Measurements from ENCODE around the gene PPIL4. TPM values are rescaled to one million over a fixed set of nuclear protein-coding genes. Genes with fewer than 3 reads are reported as not detected.

Gene PPIL4
- total and polyA plus RNA-seq, 2 donors (not counting 3 experiments of a cell fraction or from before 2014, with no cell fraction given), result 2.2 to 27.8 TPM

- intact Hi-C loops (cut with micrococcal nuclease), result no loop called here
- TF ChIP-seq MYC (IDR thresholded peaks at IDR 0.05; ENCODE audit: low read depth, low read length) (no peak), GATA2 (IDR thresholded peaks at IDR 0.05; ENCODE audit: insufficient read depth, insufficient read length, low read depth, low read length) (no peak), CTCF (IDR thresholded peaks at IDR 0.05; ENCODE audit: extremely low read depth in 1 of 2, insufficient read depth in 1 of 2, low read depth in 1 of 2, low read length in 2 of 2) (no peak)
- Histone ChIP-seq H3K4me3 (replicated peaks in 1 of 3; ENCODE audit: insufficient read depth in 1 of 3, low read depth in 1 of 3, low read length in 3 of 3) (no peak overlapping the region), H3K4me1 (ENCODE audit: control insufficient read depth, extremely low read depth, insufficient read depth, low read length) (no peaks in the 10 kb centered on the region), H4K20me1 (replicated peaks; ENCODE audit: control insufficient read depth, extremely low read depth, insufficient read depth, low read length) (no peaks in the 10 kb centered on the region), H2AFZ (ENCODE audit: low read depth, low read length) (no peak overlapping the region), H3K9me1 (replicated peaks; ENCODE audit: control insufficient read depth, extremely low read depth, insufficient read depth, low read length) (no peaks in the 10 kb centered on the region), H3K4me2 (ENCODE audit: insufficient read depth, low read length) (no peak overlapping the region), H3K27me3 (ENCODE audit: control insufficient read depth in 2 of 2, insufficient read depth in 2 of 2, low read length in 2 of 2) (no peaks in the 10 kb centered on the region), H3K9me3 (replicated peaks; ENCODE audit: control insufficient read depth, insufficient read depth, low read length) (no peaks in the 10 kb centered on the region), H3K79me2 (ENCODE audit: control insufficient read depth, insufficient read depth, low read length) (no peaks in the 10 kb centered on the region), H3K9ac (replicated peaks; ENCODE audit: extremely low read depth, insufficient read depth, low read length) (no peak overlapping the region), H3K27ac (ENCODE audit: insufficient read depth, low read depth, low read length) (no peak overlapping the region), H3K36me3 (ENCODE audit: control insufficient read depth in 2 of 2, extremely low read depth in 1 of 2, insufficient read depth in 2 of 2, low read length in 2 of 2) (peaks cover 4 to 11% of the 10 kb centered on the region in 2 experiments)
- FAIRE-seq, result no peak
- POLR2A ChIA-PET, result interaction anchor here (1.0 kb wide), 1 partner anchor 9 kb away, joined by 3 read pairs; no protein-coding TSS in a partner anchor
- CTCF ChIA-PET, result interaction anchor here (1.0 to 1.8 kb wide), 2 partner anchors 11 to 12 kb away, joined by 3 to 6 read pairs; no protein-coding TSS in a partner anchor
- no peak for DNase-seq (ENCODE audit: low read depth, low spot score)
- no TSS peak for BruUV-seq (replicated peaks)
- dilution Hi-C loops (cut with MboI; ENCODE audit: extremely low pct_ligation_motif_present, low sequenced_read_pairs), result no loop called here
Observed at GRCh38 chr6:149586149-149586548, 40.3 kb upstream of the PPIL4 start.

- no peak for TF ChIP-seq GATA2 (IDR thresholded peaks at IDR 0.05; ENCODE audit: insufficient read depth, insufficient read length, low read depth, low read length)
- no peak for TF ChIP-seq CTCF (IDR thresholded peaks at IDR 0.05; ENCODE audit: extremely low read depth in 1 of 2, insufficient read depth in 1 of 2, low read depth in 1 of 2, low read length in 2 of 2)
- no peak for TF ChIP-seq MAX (IDR thresholded peaks at IDR 0.05; ENCODE audit: insufficient read depth, insufficient read length)
- TF ChIP-seq MYC (IDR thresholded peaks at IDR 0.05; ENCODE audit: low read depth, low read length), result no peak
- TF ChIP-seq JUN (IDR thresholded peaks at IDR 0.05; ENCODE audit: borderline replicate concordance, insufficient read depth, insufficient read length, low read depth), result no peak
- TF ChIP-seq EZH2 (IDR thresholded peaks at IDR 0.05; ENCODE audit: borderline replicate concordance, low read depth, low read length, severe bottlenecking), result no peak
- no peak for TF ChIP-seq POLR2A (IDR thresholded peaks at IDR 0.05; ENCODE audit: low read depth, low read length)
- TF ChIP-seq POLR2AphosphoS5 (IDR thresholded peaks at IDR 0.05; ENCODE audit: insufficient read depth, low read depth, low read length), result no peak
- no peak for TF ChIP-seq FOS (IDR thresholded peaks at IDR 0.05; ENCODE audit: borderline replicate concordance, insufficient read depth, low read length)
- DNase-seq (ENCODE audit: low read depth, low spot score) (no peak), FAIRE-seq (no peak)
- no peaks in the 10 kb centered on the region for H4K20me1 ChIP-seq (replicated peaks; ENCODE audit: control insufficient read depth, extremely low read depth, insufficient read depth, low read length)
- H3K9ac ChIP-seq (replicated peaks; ENCODE audit: extremely low read depth, insufficient read depth, low read length), result no peak overlapping the region
- peaks cover 0 to 11% of the 10 kb centered on the region in 2 experiments for H3K36me3 ChIP-seq (ENCODE audit: control insufficient read depth in 2 of 2, extremely low read depth in 1 of 2, insufficient read depth in 2 of 2, low read length in 2 of 2)
- no peaks in the 10 kb centered on the region for H3K79me2 ChIP-seq (ENCODE audit: control insufficient read depth, insufficient read depth, low read length)
- ChIA-PET POLR2A (no interaction called here), CTCF (no interaction called here)
- dilution Hi-C loops (cut with MboI; ENCODE audit: extremely low pct_ligation_motif_present, low sequenced_read_pairs), result no loop called here
- H3K9me3 ChIP-seq (replicated peaks; ENCODE audit: control insufficient read depth, insufficient read depth, low read length), result no peaks in the 10 kb centered on the region
- H3K4me1 ChIP-seq (ENCODE audit: control insufficient read depth, extremely low read depth, insufficient read depth, low read length), result no peaks in the 10 kb centered on the region
- no TSS peak for BruUV-seq (replicated peaks)
- H3K27ac ChIP-seq (ENCODE audit: insufficient read depth, low read depth, low read length), result no peak overlapping the region
- H3K27me3 ChIP-seq (ENCODE audit: control insufficient read depth in 2 of 2, insufficient read depth in 2 of 2, low read length in 2 of 2), result no peaks in the 10 kb centered on the region
- H2AFZ ChIP-seq (ENCODE audit: low read depth, low read length), result no peak overlapping the region
- no peak overlapping the region for H3K4me3 ChIP-seq (replicated peaks in 1 of 3; ENCODE audit: insufficient read depth in 1 of 3, low read depth in 1 of 3, low read length in 3 of 3)
- no peak overlapping the region for H3K4me2 ChIP-seq (ENCODE audit: insufficient read depth, low read length)
- no peaks in the 10 kb centered on the region for H3K9me1 ChIP-seq (replicated peaks; ENCODE audit: control insufficient read depth, extremely low read depth, insufficient read depth, low read length)
- intact Hi-C loops (cut with micrococcal nuclease), result no loop called here
Observed at GRCh38 chr6:149581349-149581748, 35.5 kb upstream of the PPIL4 start.
